SU-DHL-6 (cell line): ENCODE measurements around the gene FANCC.

Experiments
- H2AFZ ChIP-seq: fragments of 200-600 bp; sonication (generic); 2 replicates; pipeline ENCODE4 v1.6.1; 2014; ENCODE audit warnings: low read depth, mild to moderate bottlenecking, moderate library complexity, mixed read lengths, antibody characterized with exemption, low read length; ENCODE audit not compliant: severe bottlenecking
- H3F3A ChIP-seq: fragments of 200-600 bp; shearing (Covaris generic); 2 replicates; pipeline ENCODE4 v1.6.0; 2016; ENCODE audit warnings: antibody characterized with exemption, mild to moderate bottlenecking; ENCODE audit not compliant: insufficient read depth
- H3K27ac ChIP-seq: fragments of 200-600 bp; sonication (generic); 2 replicates; pipeline ENCODE4 v1.5.1; 2016; ENCODE audit warnings: low read depth, mild to moderate bottlenecking, low read length, moderate library complexity, mixed read lengths
- H3K27me3 ChIP-seq: fragments of 200-600 bp; sonication (generic), shearing (Covaris generic); 2 replicates; pipeline ENCODE4 v1.6.0; 2014; ENCODE audit warnings: mild to moderate bottlenecking, low read length
- H3K36me3 ChIP-seq: fragments of 200-600 bp; sonication (generic); 2 replicates; pipeline ENCODE4 v1.6.1; 2014; ENCODE audit warnings: mild to moderate bottlenecking, low read length, mixed read lengths
- H3K4me2 ChIP-seq: fragments of 300-600, 200-600 bp; shearing (Covaris generic), sonication (generic); 2 replicates; pipeline ENCODE4 v1.6.0; 2014; ENCODE audit warnings: low read length, low read depth, mild to moderate bottlenecking; ENCODE audit not compliant: poor library complexity, severe bottlenecking
- H3K4me3 ChIP-seq: fragments of 200-600 bp; sonication (generic); 2 replicates; pipeline ENCODE4 v1.5.1; 2014; ENCODE audit warnings: antibody characterized with exemption, low read length, mild to moderate bottlenecking, mixed read lengths; ENCODE audit not compliant: insufficient read depth, poor library complexity, severe bottlenecking
- H3K79me2 ChIP-seq: fragments of 200-600 bp; sonication (generic); 2 replicates; pipeline ENCODE4 v1.6.1; 2014; ENCODE audit warnings: mild to moderate bottlenecking, low read length, moderate library complexity; ENCODE audit not compliant: insufficient read depth
- H3K9ac ChIP-seq: fragments of 200-600 bp; sonication (generic); 2 replicates; pipeline ENCODE4 v1.7.0; 2014; ENCODE audit warnings: mild to moderate bottlenecking, low read length
- H3K9me2 ChIP-seq: fragments of 200-600 bp; sonication (generic); replicated peaks from 2 replicates; pipeline ENCODE4 v1.6.1; 2014; ENCODE audit warnings: low read length; ENCODE audit not compliant: insufficient read depth
- H3K9me3 ChIP-seq: fragments of 200-600 bp; sonication (generic); 2 replicates; pipeline ENCODE4 v1.6.1; 2014; ENCODE audit warnings: low read length, mixed read lengths; ENCODE audit not compliant: insufficient read depth
- H4K20me1 ChIP-seq: fragments of 200-600 bp; sonication (generic); 2 replicates; pipeline ENCODE4 v1.6.1; 2014; ENCODE audit warnings: low read depth, mild to moderate bottlenecking, antibody characterized with exemption, low read length, moderate library complexity, mixed read lengths
- EZH2phosphoT487 ChIP-seq: fragments of 200-600 bp; sonication (generic), shearing (Covaris generic); conservative IDR thresholded peaks from 2 replicates; pipeline ENCODE4 v1.6.1; 2018; ENCODE audit warnings: mild to moderate bottlenecking, antibody characterized with exemption, low read length, moderate library complexity, mixed read lengths
- TF ChIP-seq, protein P1 (sequence below): fragments of 200-600 bp; sonication (generic); IDR thresholded peaks from one replicate; pipeline ENCODE4 v1.5.1; 2017; ENCODE audit warnings: antibody characterized with exemption, mild to moderate bottlenecking, low read length, moderate library complexity; ENCODE audit not compliant: insufficient read depth, poor library complexity, severe bottlenecking

Gene FANCC

DNA sequence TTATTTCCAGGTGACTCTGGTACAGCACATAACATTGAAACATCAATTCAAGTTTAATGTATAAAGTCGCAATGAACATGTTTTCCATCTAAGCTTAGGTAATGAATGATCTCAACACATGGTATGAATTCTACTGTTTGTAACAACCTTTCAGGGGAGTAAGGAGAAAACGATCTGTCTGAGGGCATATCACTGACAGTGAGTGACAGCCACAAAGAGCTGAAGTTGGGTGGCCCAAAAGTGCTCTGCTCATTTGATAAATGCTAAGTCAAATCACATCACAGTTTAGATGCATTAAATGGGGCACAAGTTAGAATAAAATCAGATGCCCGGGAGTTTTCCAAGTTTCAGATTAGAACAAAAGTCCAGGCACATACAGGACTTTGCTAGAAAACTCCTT, 1.2 kb downstream of the FANCC start:
- H3K36me3 ChIP-seq = no peaks in the 10 kb centered on the region
- no peaks in the 10 kb centered on the region for H3K9me2 ChIP-seq
- peak overlapping the region; percentile 68 for H3K4me3 ChIP-seq
- peak overlapping the region; percentile 93 for H3K27ac ChIP-seq
- 0 out of 2 replicates have a peak, but pooled peaks cover 4% of the 10 kb centered on the region for H4K20me1 ChIP-seq
- peak overlapping the region; percentile 98 for H3K9ac ChIP-seq
- peak overlapping the region; percentile 90 for H3K4me2 ChIP-seq
- TF ChIP-seq EZH2phosphoT487 = no peak
- TF ChIP-seq, protein P1, sequence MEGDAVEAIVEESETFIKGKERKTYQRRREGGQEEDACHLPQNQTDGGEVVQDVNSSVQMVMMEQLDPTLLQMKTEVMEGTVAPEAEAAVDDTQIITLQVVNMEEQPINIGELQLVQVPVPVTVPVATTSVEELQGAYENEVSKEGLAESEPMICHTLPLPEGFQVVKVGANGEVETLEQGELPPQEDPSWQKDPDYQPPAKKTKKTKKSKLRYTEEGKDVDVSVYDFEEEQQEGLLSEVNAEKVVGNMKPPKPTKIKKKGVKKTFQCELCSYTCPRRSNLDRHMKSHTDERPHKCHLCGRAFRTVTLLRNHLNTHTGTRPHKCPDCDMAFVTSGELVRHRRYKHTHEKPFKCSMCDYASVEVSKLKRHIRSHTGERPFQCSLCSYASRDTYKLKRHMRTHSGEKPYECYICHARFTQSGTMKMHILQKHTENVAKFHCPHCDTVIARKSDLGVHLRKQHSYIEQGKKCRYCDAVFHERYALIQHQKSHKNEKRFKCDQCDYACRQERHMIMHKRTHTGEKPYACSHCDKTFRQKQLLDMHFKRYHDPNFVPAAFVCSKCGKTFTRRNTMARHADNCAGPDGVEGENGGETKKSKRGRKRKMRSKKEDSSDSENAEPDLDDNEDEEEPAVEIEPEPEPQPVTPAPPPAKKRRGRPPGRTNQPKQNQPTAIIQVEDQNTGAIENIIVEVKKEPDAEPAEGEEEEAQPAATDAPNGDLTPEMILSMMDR = no peak
- H2AFZ ChIP-seq = peak overlapping the region; percentile 72
- peaks cover 14% of the 10 kb centered on the region; the same call in 1 of the 2 replicates for H3F3A ChIP-seq
- H3K9me3 ChIP-seq = no peaks in the 10 kb centered on the region
- H3K27me3 ChIP-seq = no peaks in the 10 kb centered on the region
- peaks cover 29% of the 10 kb centered on the region for H3K79me2 ChIP-seq

DNA sequence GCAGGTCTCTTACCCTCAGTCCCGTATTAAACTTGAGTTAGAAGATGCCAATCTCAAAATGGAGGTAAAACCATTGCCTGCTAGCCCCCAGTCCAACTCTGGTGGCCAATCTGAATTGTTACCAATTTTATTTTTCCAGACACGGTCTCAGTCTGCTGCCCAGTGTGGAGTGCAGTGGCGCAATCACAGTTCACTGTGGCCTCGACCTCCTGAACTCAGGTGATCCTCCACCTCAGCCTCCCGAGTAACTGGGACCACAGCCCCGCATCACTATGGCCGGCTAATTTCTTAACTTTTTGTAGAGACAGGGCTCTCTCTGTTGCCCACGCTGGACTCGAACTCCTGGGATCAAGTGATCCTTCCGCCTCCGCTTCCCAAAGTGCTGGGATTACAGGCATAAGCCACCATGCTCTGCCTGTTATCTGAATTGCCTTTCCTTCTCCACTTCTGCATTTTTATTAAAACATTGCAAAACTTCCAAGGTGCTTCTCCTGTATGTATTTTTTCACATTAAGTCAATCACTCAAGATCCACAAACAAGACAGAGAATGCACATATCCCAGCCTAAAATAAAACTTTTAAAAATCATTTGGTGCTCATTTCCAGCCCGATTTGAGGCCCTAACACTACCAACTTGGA, 2.3 kb downstream of the FANCC start:
- H3K36me3 ChIP-seq = no peaks in the 10 kb centered on the region
- peak overlapping the region; percentile 98; the same call in 1 of the 2 replicates for H3K9ac ChIP-seq
- H4K20me1 ChIP-seq = 0 out of 2 replicates have a peak, but pooled peaks cover 4% of the 10 kb centered on the region
- no peak overlapping the region for H3K4me3 ChIP-seq
- H3F3A ChIP-seq = peaks cover 14% of the 10 kb centered on the region; the same call in 1 of the 2 replicates
- H2AFZ ChIP-seq = no peak overlapping the region
- TF ChIP-seq, protein P1 = no peak
- TF ChIP-seq EZH2phosphoT487 = no peak
- H3K4me2 ChIP-seq = peak overlapping the region; percentile 90
- H3K27ac ChIP-seq = no peak overlapping the region
- no peaks in the 10 kb centered on the region for H3K27me3 ChIP-seq
- H3K79me2 ChIP-seq = peaks cover 35% of the 10 kb centered on the region
- no peaks in the 10 kb centered on the region for H3K9me2 ChIP-seq
- H3K9me3 ChIP-seq = no peaks in the 10 kb centered on the region

DNA sequence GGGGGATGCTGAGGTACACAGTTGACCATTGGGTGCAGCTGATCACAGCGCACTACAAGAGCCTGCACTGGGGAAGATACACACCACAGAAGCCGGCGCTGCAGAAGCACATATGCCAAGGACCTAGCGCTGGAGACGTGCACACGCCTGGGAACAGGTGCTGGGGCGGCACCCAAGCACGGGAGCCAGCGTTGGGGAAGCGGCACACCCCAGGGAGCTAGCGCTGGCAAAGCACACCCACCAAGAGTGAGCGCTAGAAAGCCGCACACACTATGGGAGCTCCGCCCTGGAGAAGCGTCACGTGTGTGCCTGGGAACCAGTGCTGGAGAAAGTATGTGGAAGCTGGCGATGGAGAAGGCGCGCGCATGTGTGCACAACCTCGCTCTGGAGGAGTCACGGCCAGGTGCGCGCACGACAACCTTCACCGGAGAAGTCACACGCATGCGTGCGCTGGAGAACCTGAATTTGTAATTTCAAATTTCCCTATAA, 4.5 kb downstream of the FANCC start:
- Histone ChIP-seq H3K9ac (no peak overlapping the region), H3K36me3 (no peaks in the 10 kb centered on the region), H2AFZ (no peak overlapping the region), H3K79me2 (peaks cover 45% of the 10 kb centered on the region), H3K27ac (no peak overlapping the region), H4K20me1 (0 out of 2 replicates have a peak, but pooled peaks cover 4% of the 10 kb centered on the region), H3F3A (peaks cover 9% of the 10 kb centered on the region; the same call in 1 of the 2 replicates), H3K27me3 (no peaks in the 10 kb centered on the region), H3K4me2 (peak overlapping the region; percentile 12), H3K9me3 (no peaks in the 10 kb centered on the region), H3K9me2 (no peaks in the 10 kb centered on the region), H3K4me3 (no peak overlapping the region)
- TF ChIP-seq, protein P1 = no peak
- no peak for TF ChIP-seq EZH2phosphoT487
